GM12878 (cell line): ENCODE results near the gene PROX1. TPM values are rescaled to one million over a fixed set of nuclear protein-coding genes. Genes with fewer than 3 reads are reported as not detected.

Experiments
- ATAC-seq: fragments of 200-7000 bp; cut with Tn5 transposase; 3 replicates; pipeline ENCODE4 v1.9.1; 2020; ENCODE audit warnings: mild to moderate bottlenecking, moderate library complexity
- BruUV-seq: library from RNA; stranded (reverse); fragments of 400-500 nt; replicated peaks from 2 replicates; lab custom pipeline; 2021; lab: Mats Ljungman, UMichigan
- CTCF ChIA-PET: fragments of 300-600 bp; sonication (Branson Sonifier 250); formaldehyde crosslinking; extraction: SDS; loops from one replicate; lab custom pipeline; 2021; ENCODE audit warnings: inconsistent platforms; lab: Yijun Ruan, JAX
- POLR2A ChIA-PET: fragments of 350-600 bp; formaldehyde crosslinking; extraction: SDS; loops from one replicate; lab custom pipeline; 2021; ENCODE audit warnings: inconsistent platforms; lab: Charles Lee
- RAD21 ChIA-PET: fragments of 300-600 bp; sonication (Branson Sonifier 250); formaldehyde crosslinking; loops from one replicate; lab custom pipeline; 2023; ENCODE audit warnings: antibody characterized with exemption; ENCODE audit not compliant: unreplicated experiment; lab: Charles Lee
- SMC1A ChIA-PET: fragments of 300-600 bp; sonication (Branson Sonifier 250); formaldehyde crosslinking; loops from one replicate; lab custom pipeline; 2023; ENCODE audit not compliant: unreplicated experiment, uncharacterized antibody; lab: Charles Lee
- DNase-seq: peaks from one replicate; pipeline ENCODE4 v3.0.0-alpha.2; 2011; ENCODE audit warnings: low read depth, low spot score
- FAIRE-seq: peaks from 3 replicates; lab custom pipeline; 2011; peaks lifted over from hg19 to GRCh38; lab: Jason Lieb, UNC
- H2AFZ ChIP-seq: 2 replicates; pipeline ENCODE4 v1.6.0; 2011; ENCODE audit warnings: low read depth, low read length, control low read depth; ENCODE audit not compliant: control insufficient read depth
- H3K27ac ChIP-seq: 2 replicates; pipeline ENCODE4 v1.5.1; 2011; ENCODE audit warnings: control low read depth; ENCODE audit not compliant: control insufficient read depth, insufficient read depth
- H3K27me3 ChIP-seq, 2 experiments: replicated peaks in 1 of 2; 2 replicates each; pipeline versions ENCODE4 v1.6.0 to v1.6.1; 2011; ENCODE audit warnings: low read length in 1 of 2; ENCODE audit not compliant: control insufficient read depth in 2 of 2, insufficient read depth in 2 of 2
- H3K36me3 ChIP-seq, 2 experiments: 2 replicates each; pipeline ENCODE4 v1.5.1; 2011; ENCODE audit warnings: low read length in 1 of 2; ENCODE audit not compliant: control insufficient read depth in 2 of 2, insufficient read depth in 2 of 2
- H3K4me1 ChIP-seq: 2 replicates; pipeline ENCODE4 v1.6.1; 2011; ENCODE audit warnings: mild to moderate bottlenecking, low read length, moderate library complexity, mixed read lengths; ENCODE audit not compliant: control insufficient read depth, insufficient read depth
- H3K4me2 ChIP-seq: 2 replicates; pipeline ENCODE4 v1.6.0; 2011; ENCODE audit warnings: control low read depth; ENCODE audit not compliant: control insufficient read depth, insufficient read depth
- H3K4me3 ChIP-seq: fragments of 200-600 bp; sonication (generic); 2 replicates; pipeline ENCODE4 v1.5.1; 2016
- H3K79me2 ChIP-seq: 2 replicates; pipeline ENCODE4 v1.6.0; 2011; ENCODE audit warnings: low read length; ENCODE audit not compliant: control insufficient read depth, insufficient read depth
- H3K9ac ChIP-seq: 2 replicates; pipeline ENCODE4 v1.8.0; 2011; ENCODE audit warnings: low read length, control low read depth, mixed read lengths; ENCODE audit not compliant: control insufficient read depth, insufficient read depth
- H3K9me3 ChIP-seq: replicated peaks from 3 replicates; pipeline ENCODE4 v1.5.1; 2011; ENCODE audit warnings: mild to moderate bottlenecking, low read length; ENCODE audit not compliant: control insufficient read depth, insufficient read depth
- H4K20me1 ChIP-seq: 2 replicates; pipeline ENCODE4 v1.6.0; 2011; ENCODE audit not compliant: control insufficient read depth, insufficient read depth
- BACH1 ChIP-seq: fragments of 450-650 bp; IDR thresholded peaks from 2 replicates; pipeline ENCODE4 v1.6.1; 2017; ENCODE audit warnings: mild to moderate bottlenecking, borderline replicate concordance
- BCL11A ChIP-seq: IDR thresholded peaks from 2 replicates; pipeline ENCODE4 v1.6.1; 2011; ENCODE audit warnings: low read depth, low read length
- CBX5 ChIP-seq: sonication (generic); IDR thresholded peaks from 2 replicates; pipeline ENCODE4 v1.6.1; 2016; ENCODE audit warnings: low read depth, moderate library complexity, mild to moderate bottlenecking, inconsistent platforms
- FOXK2 ChIP-seq: fragments of 450-650 bp; IDR thresholded peaks from 2 replicates; pipeline ENCODE4 v1.6.1; 2017; ENCODE audit warnings: mild to moderate bottlenecking, moderate library complexity
- MTA3 ChIP-seq: IDR thresholded peaks from 2 replicates; pipeline ENCODE4 v1.6.1; 2012; ENCODE audit warnings: low read length, inconsistent platforms, borderline replicate concordance
- MYB ChIP-seq: fragments of 150-350 bp; IDR thresholded peaks from 2 replicates; pipeline ENCODE4 v1.6.1; 2014; ENCODE audit warnings: mild to moderate bottlenecking, low read depth, low read length, borderline replicate concordance
- NFXL1 ChIP-seq: fragments of 450-650 bp; IDR thresholded peaks from 2 replicates; pipeline ENCODE4 v1.6.1; 2017; ENCODE audit warnings: antibody characterized with exemption, mild to moderate bottlenecking, borderline replicate concordance
- PAX5 ChIP-seq: IDR thresholded peaks from 2 replicates; pipeline ENCODE4 v1.6.1; 2011; ENCODE audit warnings: low read depth, low read length, borderline replicate concordance
- SMAD1 ChIP-seq: fragments of 450-650 bp; IDR thresholded peaks from 2 replicates; pipeline ENCODE4 v1.6.1; 2018; ENCODE audit warnings: mild to moderate bottlenecking, low read depth; ENCODE audit not compliant: partially characterized antibody
- SREBF1 ChIP-seq: IDR thresholded peaks from 2 replicates; pipeline ENCODE4 v1.6.1; 2012; ENCODE audit warnings: mild to moderate bottlenecking, low read length
- YBX1 ChIP-seq: fragments of 450-650 bp; IDR thresholded peaks from 2 replicates; pipeline ENCODE4 v1.6.1; 2016; ENCODE audit warnings: antibody characterized with exemption
- ZBED1 ChIP-seq: IDR thresholded peaks from 2 replicates; pipeline ENCODE4 v1.6.1; 2016; ENCODE audit warnings: borderline replicate concordance
- WGBS: methylation state at CpG from one replicate; pipeline ENCODE4 v1.1.6; 2016; ENCODE audit warnings: low lambda C conversion rate; ENCODE audit not compliant: insufficient replicate concordance, insufficient coverage; ENCODE audit errors: missing lambda C conversion rate; 5-methylcytosine and 5-hydroxymethylcytosine counted together
- in situ Hi-C: fragments of 300-500 bp; cut with MboI; formaldehyde crosslinking; loops from 9 replicates; pipeline ENCODE4 v1.14.3; 2018; ENCODE audit warnings: mixed read lengths
- intact Hi-C: fragments of 100-400 bp; cut with micrococcal nuclease; formaldehyde crosslinking; loops from one replicate; pipeline ENCODE4 v1.14.2; 2022; ENCODE audit not compliant: unreplicated experiment
- polyA plus RNA-seq, 11 experiments: library from polyadenylated mRNA; depleted of rRNA in 4 of 11; unstranded in 6 of 11; stranded (reverse) in 5 of 11; fragments of >200 nt; fragmentation: Nextera tagmentation in 4 of 11; fragmentation: Illumina TruSeq in 1 of 11; extraction: Ambion mirVana in 4 of 11; extraction: Trizol in 1 of 11; gene quantifications; 1 replicate in 1 of 11; 2 replicates in 10 of 11; pipeline versions ENCODE4 v1.2.1 to v1.2.3, GENCODE V29; 2011 to 2016; ENCODE audit warnings: inconsistent platforms in 2 of 11, missing spikeins in 2 of 11, low read depth in 1 of 11
- total RNA-seq, 4 experiments: library from RNA; depleted of rRNA in 3 of 4; stranded (reverse); fragments of >200 nt in 3 of 4; fragmentation: Illumina TruSeq in 1 of 4; extraction: Trizol in 1 of 4; gene quantifications; 2 replicates each; pipeline versions ENCODE4 v1.2.1 to v1.2.3, GENCODE V29; 2013 to 2021
- TF ChIP-seq, protein P1 (sequence below): IDR thresholded peaks from 2 replicates; pipeline ENCODE4 v1.6.1; 2011; ENCODE audit warnings: borderline replicate concordance, low read depth, mild to moderate bottlenecking, moderate library complexity, low read length; ENCODE audit not compliant: insufficient read depth, poor library complexity, severe bottlenecking
- TF ChIP-seq, protein P2 (sequence below): IDR thresholded peaks from 2 replicates; pipeline ENCODE4 v1.6.1; 2012; ENCODE audit warnings: mild to moderate bottlenecking, low read depth, low read length
- TF ChIP-seq, protein P3 (sequence below): IDR thresholded peaks from 2 replicates; pipeline ENCODE4 v1.6.1; 2012; ENCODE audit warnings: improper control_type of control experiment, low read depth, low read length; ENCODE audit not compliant: insufficient replicate concordance

The PROX1 gene
- total and polyA plus RNA-seq, 10 of the 15 experiments (the other 5 are each of a cell fraction or from before 2014, with no cell fraction given) = under 0.01 to 0.44 (median 0.03) TPM; not detected in 4

DNA sequence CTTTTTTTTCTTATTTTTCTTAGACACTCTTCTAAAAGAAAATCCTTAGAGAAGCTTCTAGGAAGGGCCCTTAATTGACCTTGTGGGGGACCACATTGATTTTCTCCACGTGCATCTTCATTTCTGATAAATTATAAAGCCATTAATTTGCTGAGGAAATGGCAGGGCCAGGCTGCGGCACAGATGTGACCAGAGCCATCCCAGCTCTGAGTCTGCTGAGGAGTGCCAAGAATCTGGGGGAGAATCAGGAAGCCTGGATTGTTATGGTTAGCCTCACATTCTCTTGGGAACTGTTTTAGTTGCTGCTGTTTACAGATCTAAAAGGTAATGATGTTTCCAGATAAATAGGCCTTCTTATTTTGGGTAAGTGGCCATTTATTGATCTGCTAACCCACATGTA, 16.2 kb downstream of the PROX1 start (continued):
- TF ChIP-seq SREBF1 (no peak), NFXL1 (no peak), MTA3 (no peak), YBX1 (no peak), MYB (no peak), FOXK2 (no peak), CBX5 (no peak), BCL11A (no peak), PAX5 (no peak)
- TF ChIP-seq, protein P1, sequence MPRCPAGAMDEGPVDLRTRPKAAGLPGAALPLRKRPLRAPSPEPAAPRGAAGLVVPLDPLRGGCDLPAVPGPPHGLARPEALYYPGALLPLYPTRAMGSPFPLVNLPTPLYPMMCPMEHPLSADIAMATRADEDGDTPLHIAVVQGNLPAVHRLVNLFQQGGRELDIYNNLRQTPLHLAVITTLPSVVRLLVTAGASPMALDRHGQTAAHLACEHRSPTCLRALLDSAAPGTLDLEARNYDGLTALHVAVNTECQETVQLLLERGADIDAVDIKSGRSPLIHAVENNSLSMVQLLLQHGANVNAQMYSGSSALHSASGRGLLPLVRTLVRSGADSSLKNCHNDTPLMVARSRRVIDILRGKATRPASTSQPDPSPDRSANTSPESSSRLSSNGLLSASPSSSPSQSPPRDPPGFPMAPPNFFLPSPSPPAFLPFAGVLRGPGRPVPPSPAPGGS = no peak

DNA sequence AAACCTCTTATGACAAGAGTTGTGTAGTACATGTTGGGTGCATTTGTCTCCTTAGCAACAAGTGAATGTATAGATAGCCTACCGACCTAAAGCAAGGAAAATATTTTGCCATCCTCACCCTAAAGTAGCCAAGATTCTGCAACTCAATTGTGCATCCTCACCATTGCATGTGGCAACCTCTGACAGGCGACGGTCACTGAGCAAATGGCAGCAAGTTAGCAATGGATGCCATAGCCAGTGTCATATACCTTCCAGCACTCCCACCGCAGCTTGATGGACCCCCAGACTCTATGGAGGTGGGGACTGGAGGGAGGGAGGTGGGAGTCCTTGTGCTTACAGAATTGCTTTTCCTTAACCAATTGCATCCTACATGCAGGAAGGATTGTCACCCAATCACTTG, 17.0 kb downstream of the PROX1 start:
- CTCF ChIA-PET = no interaction called here
- no TSS peak for BruUV-seq
- FAIRE-seq = no peak
- H2AFZ ChIP-seq = no peak overlapping the region
- H3K36me3 ChIP-seq = no peaks in the 10 kb centered on the region
- in situ Hi-C loops = no loop called here
- no peak overlapping the region for H3K9ac ChIP-seq
- no peak overlapping the region for H3K4me3 ChIP-seq
- no peaks in the 10 kb centered on the region; a peak in 1 of 4 replicates for H3K27me3 ChIP-seq
- H3K9me3 ChIP-seq = no peaks in the 10 kb centered on the region
- no peak for DNase-seq
- TF ChIP-seq, protein P2, sequence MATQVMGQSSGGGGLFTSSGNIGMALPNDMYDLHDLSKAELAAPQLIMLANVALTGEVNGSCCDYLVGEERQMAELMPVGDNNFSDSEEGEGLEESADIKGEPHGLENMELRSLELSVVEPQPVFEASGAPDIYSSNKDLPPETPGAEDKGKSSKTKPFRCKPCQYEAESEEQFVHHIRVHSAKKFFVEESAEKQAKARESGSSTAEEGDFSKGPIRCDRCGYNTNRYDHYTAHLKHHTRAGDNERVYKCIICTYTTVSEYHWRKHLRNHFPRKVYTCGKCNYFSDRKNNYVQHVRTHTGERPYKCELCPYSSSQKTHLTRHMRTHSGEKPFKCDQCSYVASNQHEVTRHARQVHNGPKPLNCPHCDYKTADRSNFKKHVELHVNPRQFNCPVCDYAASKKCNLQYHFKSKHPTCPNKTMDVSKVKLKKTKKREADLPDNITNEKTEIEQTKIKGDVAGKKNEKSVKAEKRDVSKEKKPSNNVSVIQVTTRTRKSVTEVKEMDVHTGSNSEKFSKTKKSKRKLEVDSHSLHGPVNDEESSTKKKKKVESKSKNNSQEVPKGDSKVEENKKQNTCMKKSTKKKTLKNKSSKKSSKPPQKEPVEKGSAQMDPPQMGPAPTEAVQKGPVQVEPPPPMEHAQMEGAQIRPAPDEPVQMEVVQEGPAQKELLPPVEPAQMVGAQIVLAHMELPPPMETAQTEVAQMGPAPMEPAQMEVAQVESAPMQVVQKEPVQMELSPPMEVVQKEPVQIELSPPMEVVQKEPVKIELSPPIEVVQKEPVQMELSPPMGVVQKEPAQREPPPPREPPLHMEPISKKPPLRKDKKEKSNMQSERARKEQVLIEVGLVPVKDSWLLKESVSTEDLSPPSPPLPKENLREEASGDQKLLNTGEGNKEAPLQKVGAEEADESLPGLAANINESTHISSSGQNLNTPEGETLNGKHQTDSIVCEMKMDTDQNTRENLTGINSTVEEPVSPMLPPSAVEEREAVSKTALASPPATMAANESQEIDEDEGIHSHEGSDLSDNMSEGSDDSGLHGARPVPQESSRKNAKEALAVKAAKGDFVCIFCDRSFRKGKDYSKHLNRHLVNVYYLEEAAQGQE = no peak
- TF ChIP-seq SMAD1 (no peak), ZBED1 (no peak), BACH1 (no peak)
- TF ChIP-seq, protein P3, sequence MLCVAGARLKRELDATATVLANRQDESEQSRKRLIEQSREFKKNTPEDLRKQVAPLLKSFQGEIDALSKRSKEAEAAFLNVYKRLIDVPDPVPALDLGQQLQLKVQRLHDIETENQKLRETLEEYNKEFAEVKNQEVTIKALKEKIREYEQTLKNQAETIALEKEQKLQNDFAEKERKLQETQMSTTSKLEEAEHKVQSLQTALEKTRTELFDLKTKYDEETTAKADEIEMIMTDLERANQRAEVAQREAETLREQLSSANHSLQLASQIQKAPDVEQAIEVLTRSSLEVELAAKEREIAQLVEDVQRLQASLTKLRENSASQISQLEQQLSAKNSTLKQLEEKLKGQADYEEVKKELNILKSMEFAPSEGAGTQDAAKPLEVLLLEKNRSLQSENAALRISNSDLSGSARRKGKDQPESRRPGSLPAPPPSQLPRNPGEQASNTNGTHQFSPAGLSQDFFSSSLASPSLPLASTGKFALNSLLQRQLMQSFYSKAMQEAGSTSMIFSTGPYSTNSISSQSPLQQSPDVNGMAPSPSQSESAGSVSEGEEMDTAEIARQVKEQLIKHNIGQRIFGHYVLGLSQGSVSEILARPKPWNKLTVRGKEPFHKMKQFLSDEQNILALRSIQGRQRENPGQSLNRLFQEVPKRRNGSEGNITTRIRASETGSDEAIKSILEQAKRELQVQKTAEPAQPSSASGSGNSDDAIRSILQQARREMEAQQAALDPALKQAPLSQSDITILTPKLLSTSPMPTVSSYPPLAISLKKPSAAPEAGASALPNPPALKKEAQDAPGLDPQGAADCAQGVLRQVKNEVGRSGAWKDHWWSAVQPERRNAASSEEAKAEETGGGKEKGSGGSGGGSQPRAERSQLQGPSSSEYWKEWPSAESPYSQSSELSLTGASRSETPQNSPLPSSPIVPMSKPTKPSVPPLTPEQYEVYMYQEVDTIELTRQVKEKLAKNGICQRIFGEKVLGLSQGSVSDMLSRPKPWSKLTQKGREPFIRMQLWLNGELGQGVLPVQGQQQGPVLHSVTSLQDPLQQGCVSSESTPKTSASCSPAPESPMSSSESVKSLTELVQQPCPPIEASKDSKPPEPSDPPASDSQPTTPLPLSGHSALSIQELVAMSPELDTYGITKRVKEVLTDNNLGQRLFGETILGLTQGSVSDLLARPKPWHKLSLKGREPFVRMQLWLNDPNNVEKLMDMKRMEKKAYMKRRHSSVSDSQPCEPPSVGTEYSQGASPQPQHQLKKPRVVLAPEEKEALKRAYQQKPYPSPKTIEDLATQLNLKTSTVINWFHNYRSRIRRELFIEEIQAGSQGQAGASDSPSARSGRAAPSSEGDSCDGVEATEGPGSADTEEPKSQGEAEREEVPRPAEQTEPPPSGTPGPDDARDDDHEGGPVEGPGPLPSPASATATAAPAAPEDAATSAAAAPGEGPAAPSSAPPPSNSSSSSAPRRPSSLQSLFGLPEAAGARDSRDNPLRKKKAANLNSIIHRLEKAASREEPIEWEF = no peak
- TF ChIP-seq, all 136 proteins: peak for 0
- no peaks in the 10 kb centered on the region for H3K4me1 ChIP-seq
- ChIA-PET POLR2A (no interaction called here), RAD21 (no interaction called here), SMC1A (no interaction called here)
- 54% methylated on average over 4 of the region's 4 CpGs for WGBS
- no peak overlapping the region for H3K4me2 ChIP-seq
- H3K27ac ChIP-seq = no peak overlapping the region
- H3K79me2 ChIP-seq = no peaks in the 10 kb centered on the region
- H4K20me1 ChIP-seq = no peaks in the 10 kb centered on the region
- intact Hi-C loops = no loop called here
- ATAC-seq = no peak
